GM10266 (cell line): ENCODE data around the gene BPIFB6.

Experiments used
- DNase-seq: peaks from one replicate; pipeline ENCODE4 v3.0.0; 2012; ENCODE audit errors: extremely low spot score
- CTCF ChIP-seq: IDR thresholded peaks from 2 replicates; pipeline ENCODE4 v1.5.1; 2012; ENCODE audit warnings: mild to moderate bottlenecking, low read depth; ENCODE audit not compliant: control insufficient read depth, insufficient read depth; ENCODE audit errors: missing control alignments

Gene BPIFB6

GRCh38 chr20:33024243-33024560 lies 7.2 kb upstream of the BPIFB6 start:
- no peak for DNase-seq
- TF ChIP-seq CTCF = no peak

GRCh38 chr20:33024609-33025317 lies 6.7 kb upstream of the BPIFB6 start:
- no peak for TF ChIP-seq CTCF
- DNase-seq = no peak

- TF ChIP-seq CTCF = no peak
- no peak for DNase-seq
Measured at GRCh38 chr20:33025318-33025876, 6.1 kb upstream of the BPIFB6 start.

- TF ChIP-seq CTCF = no peak
- no peak for DNase-seq
Measured at GRCh38 chr20:33026072-33026778, 5.2 kb upstream of the BPIFB6 start.

GRCh38 chr20:33026779-33027759 lies 4.4 kb upstream of the BPIFB6 start:
- no peak for DNase-seq
- TF ChIP-seq CTCF = no peak

- DNase-seq = no peak
- no peak for TF ChIP-seq CTCF
Measured at GRCh38 chr20:33027769-33028751, 3.4 kb upstream of the BPIFB6 start.
